Testis (tissue), 3 donors: ENCODE measurements around the gene CBLC. TPM values are rescaled to one million over a fixed set of nuclear protein-coding genes. Genes with fewer than 3 reads are reported as not detected.
A peak's percentile ranks its signal among the peaks of the same experiment; 100 is the strongest.

Experiments used
- DNase-seq: peaks from one replicate; pipeline ENCODE4 v3.0.0-alpha.2; 2019
- H3K27ac ChIP-seq, 2 donors: fragments of 200-600 bp; sonication (generic); one replicate each; pipeline ENCODE4 v1.5.1; 2019
- H3K27me3 ChIP-seq: fragments of 200-600 bp; sonication (generic); one replicate; pipeline ENCODE4 v1.5.1; 2019
- H3K36me3 ChIP-seq: fragments of 200-600 bp; sonication (generic); one replicate; pipeline ENCODE4 v1.5.1; 2017; ENCODE audit warnings: low read depth; ENCODE audit errors: missing control alignments
- H3K4me1 ChIP-seq: fragments of 200-600 bp; sonication (generic); one replicate; pipeline ENCODE4 v1.5.1; 2019
- H3K4me3 ChIP-seq, 2 donors: fragments of 200-600 bp; sonication (generic); one replicate each; pipeline ENCODE4 v1.5.1; 2017 to 2019
- H3K9me3 ChIP-seq: fragments of 200-600 bp; sonication (generic); one replicate; pipeline ENCODE4 v1.5.1; 2017
- CTCF ChIP-seq, 3 experiments: fragments of 450-650 bp in 2 of 3; fragments of 200-600 bp in 1 of 3; sonication (generic) in 1 of 3; IDR thresholded peaks; one replicate each; pipeline ENCODE4 v1.5.1; 2016 to 2019; ENCODE audit warnings: antibody characterized with exemption in 3 of 3, mild to moderate bottlenecking in 2 of 3, moderate library complexity in 1 of 3
- POLR2A ChIP-seq: fragments of 450-650 bp; IDR thresholded peaks from one replicate; pipeline ENCODE4 v1.6.1; 2017; ENCODE audit warnings: antibody characterized with exemption, mild to moderate bottlenecking, moderate library complexity
- WGBS, 2 donors: methylation state at CpG; one replicate each; pipeline ENCODE4 v1.1.5; 2018; 5-methylcytosine and 5-hydroxymethylcytosine counted together
- intact Hi-C: fragments of 100-400 bp; cut with DNase I; formaldehyde crosslinking; loops from one replicate; pipeline ENCODE4 v1.15.1; 2023; ENCODE audit warnings: low total_unique reads
- polyA plus RNA-seq: library from polyadenylated mRNA; stranded (reverse); fragments of 350-450 nt; fragmentation: Illumina TruSeq; extraction: RNeasy Lipid Tissue Mini Kit (QIAGEN cat#74804); gene quantifications from one replicate; pipeline ENCODE4 v1.2.3, GENCODE V29; 2014; ENCODE audit warnings: low read depth, low replicate concordance; ENCODE audit not compliant: insufficient read depth
- total RNA-seq, 2 donors: library from RNA; depleted of rRNA; stranded (reverse); fragments of >200 nt; gene quantifications; one replicate each; pipeline ENCODE4 v1.2.3, GENCODE V29; 2016

The CBLC gene
- total and polyA plus RNA-seq, 3 donors from 2014 or later: 1.9 to 6.9 (median 4.9) TPM

DNA sequence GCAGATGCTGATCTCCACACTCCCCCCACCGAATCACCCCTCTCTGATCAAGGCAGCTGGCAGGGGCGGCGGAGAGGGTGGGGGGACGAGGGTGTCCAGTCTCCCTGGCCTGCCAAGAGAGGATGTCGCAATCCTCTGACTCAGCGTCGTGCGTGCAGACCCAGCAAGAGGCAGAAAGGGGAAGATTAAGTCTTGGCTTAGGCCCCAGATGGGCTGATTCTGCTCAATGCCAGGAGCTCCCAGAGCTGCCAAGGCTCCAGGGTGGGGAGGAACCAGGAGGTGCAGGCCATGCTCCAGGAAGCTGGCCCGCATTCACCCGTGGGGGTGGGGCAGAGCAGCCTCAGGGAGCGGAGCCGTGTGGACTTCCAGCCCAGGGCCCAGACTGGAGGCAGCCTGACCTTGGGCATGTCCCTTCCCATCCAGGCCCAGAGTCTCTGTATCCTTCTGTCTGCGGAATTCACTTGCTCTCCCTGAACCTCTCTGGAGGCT, 35.8 kb upstream of the CBLC start:
- 6 to 24% methylated on average over 5 to 13 of the region's 13 CpGs for WGBS, 2 donors
- Histone ChIP-seq H3K27me3 (no peaks in the 10 kb centered on the region), H3K9me3 (no peaks in the 10 kb centered on the region), H3K4me1 (peaks cover 49% of the 10 kb centered on the region), H3K27ac (peak overlapping the region; percentile 77 to 86), H3K36me3 (no peaks in the 10 kb centered on the region), H3K4me3 (no peak overlapping the region)
- intact Hi-C loops: no loop called here
- peak; percentile 97 for DNase-seq
- TF ChIP-seq POLR2A (no peak), CTCF (IDR thresholded peaks at IDR 0.05) (no peak)

DNA sequence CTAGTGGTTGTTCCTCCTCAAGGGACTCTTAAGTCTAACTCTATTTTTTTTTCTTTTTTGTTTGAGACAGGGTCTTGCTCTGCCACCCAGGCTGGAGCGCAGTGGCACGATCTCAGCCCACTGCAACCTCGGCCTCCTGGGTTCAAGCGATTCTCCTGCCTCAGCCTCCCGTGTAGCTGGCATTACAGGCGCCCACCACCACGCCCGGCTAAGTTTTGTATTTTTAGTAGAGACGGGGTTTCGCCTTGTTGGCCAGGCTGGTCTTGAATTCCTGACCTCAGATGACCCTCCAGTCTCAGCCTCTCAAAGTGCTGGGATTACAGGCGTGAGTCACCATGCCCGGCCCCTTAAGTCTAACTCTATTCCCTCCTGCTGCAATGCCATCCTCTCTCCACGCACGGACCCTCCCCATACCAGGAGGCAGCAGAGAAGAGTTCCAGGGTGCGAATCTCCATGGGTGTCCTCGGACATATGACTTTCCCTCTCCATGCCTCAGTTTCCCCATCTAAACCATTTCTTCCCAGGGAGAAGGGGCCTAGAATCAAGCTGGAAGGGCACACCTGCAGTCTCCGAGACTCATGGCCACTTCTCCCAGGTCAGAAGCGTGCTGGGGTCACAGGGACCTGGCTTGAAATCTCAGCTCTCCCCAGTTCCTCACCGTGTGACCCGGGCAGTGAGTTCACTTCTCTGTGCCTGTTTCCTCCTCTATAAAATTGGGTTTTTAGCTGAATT, 35.2 kb upstream of the CBLC start:
- no peak for DNase-seq
- H3K27ac ChIP-seq: peak overlapping the region; percentile 77 to 86
- TF ChIP-seq CTCF (IDR thresholded peaks at IDR 0.05): no peak
- no peak for TF ChIP-seq POLR2A
- H3K4me3 ChIP-seq: no peak overlapping the region
- H3K4me1 ChIP-seq: peaks cover 47% of the 10 kb centered on the region
- H3K27me3 ChIP-seq: no peaks in the 10 kb centered on the region
- 71 to 75% methylated on average over 19 to 20 of the region's 20 CpGs for WGBS, 2 donors
- no peaks in the 10 kb centered on the region for H3K9me3 ChIP-seq
- no peaks in the 10 kb centered on the region for H3K36me3 ChIP-seq
- intact Hi-C loops: no loop called here

GRCh38 chr19:44744871-44745332, 32.8 kb upstream of the CBLC start:
- peaks cover 59% of the 10 kb centered on the region for H3K4me1 ChIP-seq
- no peak for TF ChIP-seq CTCF (IDR thresholded peaks at IDR 0.05)
- no peak for TF ChIP-seq POLR2A
- H3K27ac ChIP-seq: peak overlapping the region; percentile 70 to 87
- DNase-seq: peak; percentile 43
- H3K27me3 ChIP-seq: no peaks in the 10 kb centered on the region
- intact Hi-C loops: no loop called here
- H3K9me3 ChIP-seq: no peaks in the 10 kb centered on the region
- H3K4me3 ChIP-seq: no peak overlapping the region
- 55 to 67% methylated on average over 3 of the region's 3 CpGs for WGBS, 2 donors
- H3K36me3 ChIP-seq: no peaks in the 10 kb centered on the region

- Histone ChIP-seq H3K4me3 (no peak overlapping the region), H3K4me1 (peaks cover 60% of the 10 kb centered on the region), H3K27ac (peak overlapping the region; percentile 70 to 87), H3K9me3 (no peaks in the 10 kb centered on the region), H3K27me3 (no peaks in the 10 kb centered on the region), H3K36me3 (no peaks in the 10 kb centered on the region)
- intact Hi-C loops: no loop called here
- TF ChIP-seq CTCF (IDR thresholded peaks at IDR 0.05) (no peak), POLR2A (no peak)
- peak; percentile 82 for DNase-seq
- 36 to 43% methylated on average over 9 to 10 of the region's 10 CpGs for WGBS, 2 donors
Measured at GRCh38 chr19:44745341-44745831, 32.3 kb upstream of the CBLC start.
